Embryonic facial prominence (tissue), 1 donor: ENCODE results near the gene NPAS3.
A peak's percentile ranks its signal among the peaks of the same experiment; 100 is the strongest.

Experiments
- DNase-seq: peaks from one replicate; pipeline ENCODE4 v3.0.0-alpha.2; 2016; ENCODE audit errors: extremely low spot score

The NPAS3 gene

DNA sequence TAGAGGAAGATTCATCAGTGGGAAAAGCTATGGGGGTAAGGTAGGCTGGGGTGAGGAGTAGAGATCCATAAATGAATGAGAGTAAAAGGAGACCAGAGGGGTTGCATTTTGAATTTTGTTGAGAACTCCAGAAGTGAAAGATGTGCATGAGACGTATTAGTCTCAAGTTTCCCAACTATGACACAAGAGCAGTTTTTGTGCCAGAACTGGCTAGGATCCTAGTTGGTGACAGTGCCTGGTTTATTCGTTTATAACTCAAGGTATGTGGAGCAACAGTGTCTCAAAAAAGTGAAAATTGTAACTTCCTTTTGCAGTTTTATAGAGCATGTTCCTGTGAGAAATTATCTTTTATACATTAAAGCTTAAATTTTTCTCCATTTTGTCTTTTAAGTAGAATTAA, 377.0 kb downstream of the NPAS3 start:
- DNase-seq: no peak

- DNase-seq: no peak
Observed at GRCh38 chr14:33317675-33318074, 379.0 kb downstream of the NPAS3 start.

DNA sequence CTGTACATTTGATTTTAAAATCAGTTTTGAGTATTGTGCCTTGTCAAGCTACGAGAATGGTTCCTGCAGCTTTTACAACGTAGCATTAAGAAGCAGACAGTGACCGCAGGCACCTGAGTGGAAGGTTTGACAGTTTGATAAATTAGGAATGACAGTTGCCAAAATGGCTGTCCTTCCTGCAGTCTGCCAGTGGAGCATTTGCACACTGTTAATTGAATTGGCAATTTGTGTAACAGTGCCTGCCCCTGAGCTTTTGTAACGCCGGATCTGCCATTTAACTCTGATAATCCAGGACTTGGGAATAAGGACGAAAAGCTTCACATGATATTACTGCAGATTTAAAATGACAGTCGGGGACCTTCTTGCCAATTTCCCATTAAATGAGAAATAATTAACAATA, 385.3 kb downstream of the NPAS3 start:
- no peak for DNase-seq

DNA sequence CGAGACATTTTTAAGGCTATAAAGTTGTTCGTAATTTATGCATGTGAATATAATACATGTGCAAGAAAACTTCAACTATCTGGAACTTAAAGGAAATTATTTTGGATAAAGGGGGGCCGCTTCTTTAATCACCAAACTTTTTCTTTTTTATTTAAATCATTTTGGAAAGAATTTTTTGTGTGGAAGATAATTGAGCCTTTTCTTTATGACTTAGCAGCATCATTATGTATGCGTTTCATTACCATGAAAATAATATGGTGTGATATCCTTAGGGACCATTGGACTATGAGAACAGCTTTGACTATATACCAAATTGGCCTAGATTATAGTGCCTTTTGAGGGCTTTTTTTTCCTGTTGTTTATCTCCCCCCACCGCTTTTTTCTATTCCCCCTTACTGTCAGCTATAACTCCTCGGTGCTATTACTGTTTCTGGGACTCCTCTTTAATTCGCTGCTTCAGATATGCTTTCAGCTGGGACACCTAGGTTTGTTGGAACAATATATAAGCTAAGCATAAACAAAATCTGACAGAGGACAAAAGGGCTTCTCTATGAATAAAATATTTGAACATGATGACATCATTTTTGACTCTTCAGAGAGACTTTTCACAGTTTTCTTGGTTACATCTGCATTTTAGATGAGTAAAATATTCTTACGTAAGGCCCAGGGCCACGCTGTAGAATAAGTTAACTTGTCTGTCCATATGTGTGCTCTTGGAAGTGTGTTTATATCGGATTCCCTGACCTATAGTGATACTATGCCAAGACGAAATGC, 392.7 kb downstream of the NPAS3 start:
- DNase-seq: no peak

- no peak for DNase-seq
Observed at GRCh38 chr14:33332497-33332896, 393.8 kb downstream of the NPAS3 start.

DNA sequence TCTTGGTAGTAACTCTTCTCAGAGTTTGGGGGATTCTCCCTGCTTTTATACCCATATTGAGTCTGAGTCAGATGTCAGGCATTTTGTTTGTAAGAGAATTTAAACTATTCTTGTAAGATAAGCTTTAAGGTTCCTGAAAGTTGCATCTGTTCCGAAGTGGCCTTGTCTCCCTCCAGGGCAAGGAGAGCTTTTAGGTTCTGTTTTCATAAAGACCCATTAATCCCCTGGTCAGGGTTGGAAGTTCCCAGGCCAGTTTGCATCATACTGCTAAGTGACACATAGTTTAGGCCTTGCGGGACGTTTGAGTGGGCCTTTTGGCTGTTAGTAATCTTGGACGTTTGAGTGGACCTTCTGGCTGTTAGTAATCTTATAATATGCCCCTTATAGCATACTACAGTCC, 396.7 kb downstream of the NPAS3 start:
- no peak for DNase-seq

- no peak for DNase-seq
Observed at GRCh38 chr14:33342299-33342974, 403.8 kb downstream of the NPAS3 start.

GRCh38 chr14:33343016-33343415, 404.3 kb downstream of the NPAS3 start:
- no peak for DNase-seq

DNA sequence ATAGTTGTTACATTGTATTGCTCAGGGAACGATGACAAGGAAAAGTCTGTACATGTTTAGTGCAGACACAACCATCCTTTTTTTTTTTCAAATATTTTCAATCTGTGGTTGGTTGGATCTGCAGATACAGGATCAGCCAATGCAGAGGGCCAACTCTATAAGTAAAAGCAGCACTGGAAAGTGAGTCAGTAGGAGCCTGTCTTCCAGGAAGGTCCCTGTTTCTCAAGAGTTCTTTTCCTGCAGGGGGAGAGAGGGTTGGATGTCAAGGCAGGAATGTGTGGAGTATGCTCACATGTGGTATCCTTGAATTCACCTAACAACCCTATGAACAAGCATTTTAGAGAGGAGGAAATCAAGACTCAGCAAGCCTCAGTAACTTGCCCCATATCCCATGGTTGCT, 409.1 kb downstream of the NPAS3 start:
- no peak for DNase-seq

- DNase-seq: no peak
Observed at GRCh38 chr14:33348510-33348909, 409.8 kb downstream of the NPAS3 start.

GRCh38 chr14:33349871-33350270, 411.2 kb downstream of the NPAS3 start:
- no peak for DNase-seq

GRCh38 chr14:33350366-33350990, 411.8 kb downstream of the NPAS3 start:
- DNase-seq: no peak

- no peak for DNase-seq
Observed at GRCh38 chr14:33352821-33353220, 414.1 kb downstream of the NPAS3 start.

GRCh38 chr14:33356181-33356580, 417.5 kb downstream of the NPAS3 start:
- DNase-seq: no peak

GRCh38 chr14:33357225-33358010, 418.7 kb downstream of the NPAS3 start:
- DNase-seq: no peak

DNA sequence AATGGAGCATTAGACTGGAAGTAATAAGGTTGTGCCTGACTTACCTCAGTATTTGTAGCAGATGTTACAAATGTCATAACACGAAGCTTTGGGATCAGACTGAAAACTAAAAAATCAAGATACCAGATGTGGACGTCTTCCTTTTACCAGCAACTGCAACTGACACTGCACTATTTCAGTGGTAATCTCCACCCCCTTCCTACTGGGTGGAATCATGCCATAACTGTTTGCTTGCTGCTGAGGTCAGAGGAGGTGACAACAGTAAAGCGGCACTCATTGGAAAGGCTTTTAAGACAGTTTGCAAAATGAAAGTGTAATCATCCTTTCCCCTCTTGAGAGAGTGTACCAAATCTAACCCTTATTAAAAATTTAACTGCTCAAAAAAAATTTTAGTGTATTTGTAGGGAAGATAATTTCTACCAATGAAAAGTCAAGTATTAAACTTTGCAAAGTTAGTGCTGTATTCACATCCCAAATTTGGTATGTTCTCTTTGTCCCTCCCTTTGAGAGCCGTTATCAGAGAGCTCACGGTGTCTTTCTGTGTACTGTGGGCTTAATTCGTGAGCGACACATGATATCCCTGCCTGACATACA, 420.7 kb downstream of the NPAS3 start:
- DNase-seq: no peak

DNA sequence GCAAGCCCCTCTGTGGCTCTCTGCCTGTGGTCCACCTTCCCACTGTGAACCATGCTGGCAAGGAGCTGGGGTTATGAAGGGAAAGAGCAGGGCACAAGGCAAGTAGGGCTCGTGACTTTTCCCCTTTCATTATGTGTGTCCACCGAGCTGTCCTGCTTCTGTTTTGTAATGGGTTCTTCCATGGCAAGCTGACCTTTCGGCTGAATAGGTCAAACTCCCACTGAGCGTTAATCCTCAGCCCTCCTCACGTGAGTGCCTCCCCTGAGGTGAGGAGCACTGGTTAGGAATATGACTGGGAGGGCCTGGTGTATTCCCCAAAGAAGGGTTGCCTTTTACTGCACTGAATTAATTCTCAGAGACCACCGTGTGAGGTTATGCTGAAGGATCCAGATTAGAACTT, 424.3 kb downstream of the NPAS3 start:
- DNase-seq: no peak

DNA sequence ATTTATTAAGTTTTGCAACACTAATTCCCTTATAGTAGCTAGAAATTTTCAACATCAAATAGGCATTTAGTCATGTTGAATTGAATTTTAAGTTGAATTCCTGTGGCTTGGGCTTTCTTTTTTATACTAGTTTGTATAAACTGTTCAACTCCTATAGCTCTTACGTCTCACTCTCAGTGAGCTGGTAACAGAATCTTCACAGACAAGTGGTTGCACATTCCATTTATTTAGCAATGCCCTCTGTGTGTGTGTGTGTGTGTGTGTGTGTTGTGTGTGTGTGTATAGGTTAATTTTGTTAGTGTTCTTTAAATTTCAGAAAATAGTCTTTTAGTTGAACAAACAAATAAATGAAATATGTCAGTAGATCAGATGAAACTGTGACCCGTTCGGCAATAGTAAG, 425.0 kb downstream of the NPAS3 start:
- DNase-seq: peak; percentile 25

GRCh38 chr14:33364466-33364865, 425.8 kb downstream of the NPAS3 start:
- DNase-seq: no peak

GRCh38 chr14:33369041-33369440, 430.4 kb downstream of the NPAS3 start:
- no peak for DNase-seq

GRCh38 chr14:33369972-33370371, 431.3 kb downstream of the NPAS3 start:
- DNase-seq: no peak

DNA sequence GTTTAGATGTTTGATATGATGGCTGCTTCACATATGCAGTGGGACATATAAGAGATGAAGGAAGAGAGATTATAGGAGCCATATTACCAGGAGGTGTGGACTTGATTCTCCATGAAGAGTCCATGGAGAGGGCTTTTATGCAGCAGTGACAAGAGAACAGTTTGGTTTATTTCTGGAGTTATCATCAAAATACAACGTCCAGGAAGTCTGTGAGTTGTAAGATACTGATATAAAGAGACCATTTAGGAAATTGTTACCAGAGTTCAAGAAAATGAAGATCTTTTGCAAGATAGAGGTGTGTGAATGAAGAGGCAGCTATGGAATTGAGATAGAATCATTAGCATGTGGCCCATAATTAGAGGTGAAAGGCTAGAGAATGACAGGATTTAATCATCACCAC, 431.7 kb downstream of the NPAS3 start:
- no peak for DNase-seq
